ENCODE data around the gene GNG4.

Gene GNG4

GRCh38 chr1:235644693-235645305, 4.8 kb downstream of the GNG4 start:
- no peak overlapping the region for H3K4me3 ChIP-seq (IDR thresholded peaks at IDR 0.05; ENCODE audit: insufficient read depth, low read depth, low read length)
- H3K79me2 ChIP-seq (ENCODE audit: insufficient read depth, low read depth) = no peaks in the 10 kb centered on the region
- H3K27me3 ChIP-seq (ENCODE audit: insufficient read depth, low read depth) = no peaks in the 10 kb centered on the region
- no peaks in the 10 kb centered on the region for H4K20me1 ChIP-seq (ENCODE audit: insufficient read depth)
- H3K4me1 ChIP-seq (ENCODE audit: low read depth, poor library complexity, severe bottlenecking) = peaks cover 27% of the 10 kb centered on the region
- H3K9ac ChIP-seq = no peak overlapping the region
- TF ChIP-seq CTCF (conservative IDR thresholded peaks at IDR 0.05; ENCODE audit: low read depth, low read length) = no peak
- H3K36me3 ChIP-seq (ENCODE audit: insufficient read depth) = no peaks in the 10 kb centered on the region
- no peak overlapping the region for H3K27ac ChIP-seq
- H3K4me2 ChIP-seq = no peak overlapping the region
- no peak overlapping the region for H2AFZ ChIP-seq (ENCODE audit: low read depth)

GRCh38 chr1:235643837-235644692, 5.5 kb downstream of the GNG4 start:
- no peak for TF ChIP-seq CTCF (conservative IDR thresholded peaks at IDR 0.05; ENCODE audit: low read depth, low read length)
- Histone ChIP-seq H3K4me3 (IDR thresholded peaks at IDR 0.05; ENCODE audit: insufficient read depth, low read depth, low read length) (no peak overlapping the region), H3K4me2 (0 out of 2 replicates have a peak overlapping the region, but pooled peaks have one; percentile 36)

GRCh38 chr1:235642943-235643371, 6.6 kb downstream of the GNG4 start:
- H3K27me3 ChIP-seq (ENCODE audit: insufficient read depth, low read depth) = no peaks in the 10 kb centered on the region
- TF ChIP-seq CTCF (conservative IDR thresholded peaks at IDR 0.05; ENCODE audit: low read depth, low read length) = no peak
- no peaks in the 10 kb centered on the region for H4K20me1 ChIP-seq (ENCODE audit: insufficient read depth)
- no peaks in the 10 kb centered on the region for H3K79me2 ChIP-seq (ENCODE audit: insufficient read depth, low read depth)
- H3K9ac ChIP-seq = peak overlapping the region; percentile 44; the same call in 1 of the 2 replicates
- H2AFZ ChIP-seq (ENCODE audit: low read depth) = no peak overlapping the region
- peak overlapping the region; percentile 78 for H3K27ac ChIP-seq
- H3K4me1 ChIP-seq (ENCODE audit: low read depth, poor library complexity, severe bottlenecking) = peaks cover 27% of the 10 kb centered on the region
- no peaks in the 10 kb centered on the region for H3K36me3 ChIP-seq (ENCODE audit: insufficient read depth)
- H3K4me3 ChIP-seq (IDR thresholded peaks at IDR 0.05; ENCODE audit: insufficient read depth, low read depth, low read length) = no peak overlapping the region
- peak overlapping the region; percentile 36 for H3K4me2 ChIP-seq

More at GRCh38 chr1:235643837-235644692, 5.5 kb downstream of the GNG4 start:
- no peaks in the 10 kb centered on the region for H4K20me1 ChIP-seq (ENCODE audit: insufficient read depth)
- H3K9ac ChIP-seq = no peak overlapping the region
- no peak overlapping the region for H2AFZ ChIP-seq (ENCODE audit: low read depth)
- no peak overlapping the region for H3K27ac ChIP-seq
- H3K4me1 ChIP-seq (ENCODE audit: low read depth, poor library complexity, severe bottlenecking) = peaks cover 27% of the 10 kb centered on the region
- no peaks in the 10 kb centered on the region for H3K79me2 ChIP-seq (ENCODE audit: insufficient read depth, low read depth)
- no peaks in the 10 kb centered on the region for H3K27me3 ChIP-seq (ENCODE audit: insufficient read depth, low read depth)
- H3K36me3 ChIP-seq (ENCODE audit: insufficient read depth) = no peaks in the 10 kb centered on the region

DNA sequence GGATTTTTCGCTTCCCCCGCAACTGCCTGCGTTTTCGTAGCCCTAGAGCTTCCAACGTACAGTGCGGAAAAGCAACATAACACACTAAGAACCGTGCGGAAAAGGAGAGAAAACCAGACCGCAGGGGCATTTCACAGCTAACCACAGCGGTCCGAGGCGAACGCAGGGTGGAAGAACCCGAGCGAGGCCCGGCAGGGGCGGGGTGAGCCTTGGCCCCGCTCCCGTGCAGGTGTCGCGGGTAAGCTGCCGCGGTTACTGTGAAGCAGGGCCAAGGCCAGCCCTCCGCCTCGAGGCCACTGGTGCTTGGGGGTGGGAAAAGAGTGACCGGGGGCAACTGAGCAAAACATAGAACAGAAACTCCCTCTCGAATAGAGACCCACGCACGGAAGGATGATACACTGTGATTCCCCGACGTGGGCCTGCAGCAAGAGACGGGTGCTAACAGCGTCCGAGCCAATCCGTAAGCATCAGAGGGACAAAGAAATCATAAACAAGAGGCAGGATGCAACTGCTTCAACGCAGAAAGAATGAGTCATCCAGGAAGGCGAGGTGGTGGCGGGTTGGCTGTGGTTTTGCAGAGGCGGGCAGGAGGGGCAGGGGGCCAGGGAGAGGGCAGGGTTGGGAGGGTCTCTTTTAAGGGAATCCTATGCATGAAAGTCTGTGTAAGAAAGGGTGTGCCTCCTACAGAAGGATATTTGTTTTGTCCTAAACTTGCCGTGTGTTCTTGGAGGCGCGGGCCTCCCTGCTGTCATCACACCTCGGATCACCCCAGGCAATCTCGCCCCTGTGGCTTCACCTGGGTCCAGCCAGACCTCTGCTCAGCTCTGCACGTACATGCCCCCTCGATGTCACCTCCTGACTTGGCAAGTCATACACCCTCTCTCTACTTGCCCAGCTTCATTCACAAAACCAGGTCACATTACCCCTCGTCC, 7.3 kb downstream of the GNG4 start:
- Histone ChIP-seq H3K36me3 (ENCODE audit: insufficient read depth) (no peaks in the 10 kb centered on the region), H3K9ac (peak overlapping the region; percentile 44; the same call in 1 of the 2 replicates), H4K20me1 (ENCODE audit: insufficient read depth) (no peaks in the 10 kb centered on the region), H3K27me3 (ENCODE audit: insufficient read depth, low read depth) (no peaks in the 10 kb centered on the region), H3K4me2 (peak overlapping the region; percentile 36), H3K79me2 (ENCODE audit: insufficient read depth, low read depth) (no peaks in the 10 kb centered on the region), H3K27ac (peak overlapping the region; percentile 78), H3K4me1 (ENCODE audit: low read depth, poor library complexity, severe bottlenecking) (peaks cover 27% of the 10 kb centered on the region), H2AFZ (ENCODE audit: low read depth) (peak overlapping the region; percentile 38; the same call in 1 of the 2 replicates), H3K4me3 (IDR thresholded peaks at IDR 0.05; ENCODE audit: insufficient read depth, low read depth, low read length) (peak overlapping the region; percentile 32)
- TF ChIP-seq CTCF (conservative IDR thresholded peaks at IDR 0.05; ENCODE audit: low read depth, low read length) = no peak
